Activated CD4-positive, alpha-beta T cell treated with anti-CD3 and anti-CD28 coated beads for 1 hour (primary cell): ENCODE data around the gene BLOC1S4.
"Not testable (repeated sequence)": the region's sequence is repeated elsewhere in the genome, so short reads cannot be mapped to it uniquely, and the experiment has no call there.

ENCODE experiments used
- DNase-seq: peaks from one replicate; pipeline ENCODE4 v3.0.0-alpha.2; 2020

The BLOC1S4 gene, protein sequence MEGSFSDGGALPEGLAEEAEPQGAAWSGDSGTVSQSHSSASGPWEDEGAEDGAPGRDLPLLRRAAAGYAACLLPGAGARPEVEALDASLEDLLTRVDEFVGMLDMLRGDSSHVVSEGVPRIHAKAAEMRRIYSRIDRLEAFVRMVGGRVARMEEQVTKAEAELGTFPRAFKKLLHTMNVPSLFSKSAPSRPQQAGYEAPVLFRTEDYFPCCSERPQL

DNA sequence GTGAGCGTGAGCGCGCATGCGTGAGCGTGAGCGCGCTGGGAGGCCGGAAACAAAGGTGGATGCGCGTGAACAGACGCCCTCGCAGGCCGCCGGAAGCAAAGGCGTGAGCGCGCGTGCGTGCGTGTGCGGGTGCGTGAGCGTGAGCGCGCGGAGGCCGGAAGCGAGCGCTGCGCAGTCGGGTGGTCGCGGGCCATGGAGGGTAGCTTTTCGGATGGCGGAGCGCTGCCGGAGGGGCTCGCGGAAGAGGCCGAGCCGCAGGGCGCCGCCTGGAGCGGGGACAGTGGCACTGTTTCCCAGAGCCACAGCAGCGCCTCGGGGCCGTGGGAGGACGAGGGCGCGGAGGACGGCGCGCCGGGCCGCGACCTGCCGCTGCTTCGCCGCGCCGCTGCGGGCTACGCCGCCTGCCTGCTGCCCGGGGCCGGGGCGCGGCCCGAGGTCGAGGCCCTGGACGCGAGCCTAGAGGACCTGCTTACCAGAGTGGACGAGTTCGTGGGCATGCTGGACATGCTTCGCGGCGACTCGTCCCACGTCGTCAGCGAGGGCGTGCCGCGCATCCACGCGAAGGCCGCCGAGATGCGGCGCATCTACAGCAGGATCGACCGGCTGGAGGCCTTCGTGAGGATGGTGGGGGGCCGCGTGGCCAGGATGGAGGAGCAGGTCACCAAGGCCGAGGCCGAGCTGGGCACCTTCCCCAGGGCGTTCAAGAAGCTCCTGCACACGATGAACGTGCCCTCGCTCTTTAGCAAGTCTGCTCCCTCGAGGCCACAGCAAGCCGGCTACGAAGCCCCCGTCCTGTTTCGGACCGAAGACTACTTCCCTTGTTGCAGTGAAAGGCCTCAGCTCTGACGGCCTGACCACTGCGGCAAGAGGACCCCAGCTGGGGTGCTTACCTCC lies at the start of gene BLOC1S4:
BLOC1S4 (plus strand) TSS at position 157 of the 894 bp plus-strand sequence; CDS start at position 193, 36 bp downstream.
- peak; percentile 84 for DNase-seq

DNA sequence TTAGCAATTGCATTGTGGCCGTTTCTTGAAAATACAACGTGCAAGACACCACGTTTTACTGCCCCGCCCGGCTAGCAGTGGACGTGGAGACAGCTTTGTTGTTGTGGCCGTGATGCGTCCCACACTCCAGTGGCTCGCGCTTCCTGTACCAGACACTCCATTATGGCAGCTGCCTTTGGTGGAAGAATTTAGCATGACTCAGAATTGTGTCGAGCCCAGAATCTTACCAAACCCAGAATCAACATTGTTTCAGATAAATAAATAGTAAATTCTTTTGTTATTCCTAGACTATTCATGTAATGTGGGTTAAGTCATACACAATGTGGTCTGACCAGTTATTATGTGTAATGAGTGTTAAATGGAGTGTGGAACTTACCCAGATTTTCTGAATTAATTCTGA lies 47.6 kb upstream of the BLOC1S4 start:
- no peak for DNase-seq

DNA sequence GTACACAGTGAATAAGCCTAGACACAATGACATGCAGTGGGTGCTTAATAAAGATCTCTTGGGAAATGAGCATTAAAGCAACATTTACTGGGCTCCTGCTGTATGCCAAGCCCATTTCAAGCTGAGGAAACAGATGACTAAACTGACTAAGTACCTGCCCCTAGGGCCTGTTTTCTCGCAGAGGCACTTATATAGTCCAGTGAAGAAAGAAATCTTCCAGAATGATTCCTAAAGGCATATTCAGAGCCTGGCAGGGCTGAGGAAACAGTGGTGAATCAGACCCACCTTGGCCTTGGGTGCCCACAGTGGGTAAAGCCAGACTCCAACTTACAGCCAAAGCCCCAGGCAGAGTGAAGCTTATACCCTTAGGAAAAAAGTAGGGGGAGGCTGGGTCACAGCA lies 44.3 kb upstream of the BLOC1S4 start:
- DNase-seq = no peak

DNA sequence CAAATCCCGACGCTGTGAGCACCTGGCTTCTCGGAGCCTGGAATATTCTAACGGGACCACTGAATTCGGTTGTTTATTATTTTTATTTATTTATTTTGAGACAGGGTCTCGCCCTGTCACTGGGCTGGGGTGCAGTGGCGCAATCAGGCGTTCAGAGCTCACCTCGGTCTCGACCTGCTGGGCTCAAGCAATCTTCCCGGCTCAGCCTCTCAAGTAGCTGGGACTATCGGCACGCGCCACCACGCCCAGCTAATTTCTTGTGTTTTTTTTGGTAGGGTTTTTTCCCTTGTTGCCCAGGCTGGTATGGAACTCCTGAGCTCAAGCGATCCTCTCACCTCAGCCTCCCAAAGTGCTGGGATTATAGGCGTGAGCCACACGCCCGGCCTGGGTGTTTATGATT lies 43.8 kb upstream of the BLOC1S4 start:
- DNase-seq = no peak

DNA sequence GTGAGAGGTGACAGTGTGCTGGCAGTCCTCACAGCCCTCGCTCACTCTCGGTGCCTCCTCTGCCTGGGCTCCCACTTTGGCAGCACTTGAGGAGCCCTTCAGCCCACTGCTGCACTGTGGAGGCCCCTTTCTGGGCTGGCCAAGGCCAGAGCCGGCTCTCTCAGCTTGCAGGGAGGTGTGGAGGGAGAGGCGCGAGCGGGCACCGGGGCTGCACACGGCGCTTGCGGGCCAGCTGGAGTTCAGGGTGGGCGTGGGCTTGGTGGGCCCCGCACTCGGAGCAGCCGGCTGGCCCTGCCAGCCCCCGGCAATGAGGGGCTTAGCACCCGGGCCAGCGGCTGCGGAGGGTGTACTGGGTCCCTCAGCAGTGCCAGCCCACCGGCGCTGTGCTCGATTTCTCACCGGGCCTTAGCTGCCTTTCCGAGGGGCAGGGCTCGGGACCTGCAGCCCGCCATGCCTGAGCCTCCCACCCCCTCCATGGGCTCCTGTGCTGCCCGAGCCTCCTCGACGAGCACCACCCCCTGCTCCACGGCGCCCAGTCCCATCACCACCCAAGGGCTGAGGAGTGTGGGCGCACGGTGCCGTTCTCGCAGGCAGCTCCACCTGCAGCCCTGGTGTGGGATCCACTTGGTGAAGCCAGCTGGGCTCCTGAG lies 43.3 kb upstream of the BLOC1S4 start:
- not testable (repeated sequence) for DNase-seq

DNA sequence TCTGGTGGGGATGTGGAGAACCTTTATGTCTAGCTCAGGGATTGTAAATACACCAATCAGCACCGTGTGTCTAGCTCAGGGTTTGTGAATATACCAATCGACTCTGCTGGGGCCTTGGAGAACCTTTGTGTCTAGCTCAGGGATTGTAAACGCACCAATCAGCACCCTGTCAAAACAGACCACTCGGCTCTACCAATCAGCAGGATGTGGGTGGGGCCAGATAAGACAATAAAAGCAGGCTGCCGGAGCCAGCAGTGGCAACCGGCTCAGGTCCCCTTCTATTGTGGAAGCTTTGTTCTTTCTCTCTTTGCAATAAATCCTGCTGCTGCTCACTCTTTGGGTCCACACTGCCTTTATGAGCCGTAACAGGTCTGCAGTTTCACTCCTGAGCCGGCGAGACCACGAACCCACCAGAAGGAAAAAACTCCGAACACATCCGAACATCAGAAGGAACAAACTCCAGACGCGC lies 42.7 kb upstream of the BLOC1S4 start:
- not testable (repeated sequence) for DNase-seq

DNA sequence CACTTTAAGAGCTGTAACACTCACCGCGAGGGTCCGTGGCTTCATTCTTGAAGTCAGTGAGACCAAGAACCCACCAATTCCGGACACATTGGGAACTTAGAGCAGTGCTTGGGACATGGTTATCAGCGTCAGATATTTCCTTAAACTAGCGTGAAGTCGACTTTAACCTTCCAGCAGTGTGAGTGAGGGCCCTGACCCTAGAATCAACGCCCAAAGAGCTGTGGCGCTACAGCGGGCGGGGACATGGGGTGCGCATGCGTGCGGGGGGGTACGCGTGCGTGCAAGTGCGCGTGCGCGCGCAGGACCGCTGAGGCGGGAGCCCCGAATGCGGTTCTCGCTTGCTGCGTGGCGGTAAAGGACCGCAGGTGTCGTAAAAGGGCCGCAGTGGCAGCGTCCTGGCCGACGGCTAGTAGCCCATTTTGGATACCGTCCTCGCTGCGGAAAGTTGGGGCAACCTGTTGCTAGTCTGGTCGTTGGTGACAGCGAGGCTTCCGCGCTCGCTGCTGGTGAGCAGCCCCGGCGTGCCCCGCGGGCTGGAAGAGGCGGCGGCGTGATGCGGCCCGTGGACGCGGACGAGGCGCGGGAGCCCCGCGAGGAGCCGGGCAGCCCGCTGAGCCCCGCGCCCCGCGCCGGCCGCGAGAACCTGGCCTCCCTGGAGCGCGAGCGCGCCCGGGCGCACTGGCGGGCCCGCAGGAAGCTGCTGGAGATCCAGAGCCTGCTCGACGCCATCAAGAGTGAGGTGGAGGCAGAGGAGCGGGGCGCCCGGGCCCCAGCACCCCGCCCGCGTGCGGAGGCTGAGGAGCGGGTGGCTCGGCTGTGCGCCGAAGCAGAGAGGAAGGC lies 42.1 kb upstream of the BLOC1S4 start:
- peak; percentile 92 for DNase-seq

DNA sequence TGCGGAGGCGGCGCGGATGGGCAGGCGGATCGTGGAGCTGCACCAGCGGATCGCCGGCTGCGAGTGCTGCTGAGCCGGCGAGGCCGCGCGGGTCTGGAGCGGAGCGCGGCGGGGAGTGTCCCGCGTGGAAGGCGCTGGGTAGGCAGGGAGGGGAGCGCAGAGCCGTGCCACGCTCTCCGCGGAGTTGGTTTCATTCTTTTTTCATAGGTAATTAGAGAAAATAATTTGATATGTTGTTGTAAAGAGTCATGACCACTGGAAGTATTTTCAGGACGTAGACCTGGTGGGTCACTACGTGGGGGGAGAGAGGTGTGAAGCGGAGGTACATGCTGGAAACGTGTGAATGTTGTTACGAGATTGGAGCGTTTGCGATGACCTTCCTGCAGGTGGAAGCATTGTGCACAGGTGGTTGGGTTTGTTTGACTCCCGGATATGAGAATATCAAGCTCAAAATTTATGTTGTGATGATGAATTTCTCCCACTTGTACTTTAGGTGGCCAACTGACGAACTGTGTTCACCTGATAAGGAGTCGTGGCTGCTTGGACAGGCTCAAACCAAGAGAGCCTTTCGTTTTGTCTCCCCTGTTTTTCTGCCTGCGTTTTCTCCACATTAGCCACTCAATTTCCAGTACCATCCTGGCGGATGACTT lies 41.3 kb upstream of the BLOC1S4 start:
- peak; percentile 53 for DNase-seq

DNA sequence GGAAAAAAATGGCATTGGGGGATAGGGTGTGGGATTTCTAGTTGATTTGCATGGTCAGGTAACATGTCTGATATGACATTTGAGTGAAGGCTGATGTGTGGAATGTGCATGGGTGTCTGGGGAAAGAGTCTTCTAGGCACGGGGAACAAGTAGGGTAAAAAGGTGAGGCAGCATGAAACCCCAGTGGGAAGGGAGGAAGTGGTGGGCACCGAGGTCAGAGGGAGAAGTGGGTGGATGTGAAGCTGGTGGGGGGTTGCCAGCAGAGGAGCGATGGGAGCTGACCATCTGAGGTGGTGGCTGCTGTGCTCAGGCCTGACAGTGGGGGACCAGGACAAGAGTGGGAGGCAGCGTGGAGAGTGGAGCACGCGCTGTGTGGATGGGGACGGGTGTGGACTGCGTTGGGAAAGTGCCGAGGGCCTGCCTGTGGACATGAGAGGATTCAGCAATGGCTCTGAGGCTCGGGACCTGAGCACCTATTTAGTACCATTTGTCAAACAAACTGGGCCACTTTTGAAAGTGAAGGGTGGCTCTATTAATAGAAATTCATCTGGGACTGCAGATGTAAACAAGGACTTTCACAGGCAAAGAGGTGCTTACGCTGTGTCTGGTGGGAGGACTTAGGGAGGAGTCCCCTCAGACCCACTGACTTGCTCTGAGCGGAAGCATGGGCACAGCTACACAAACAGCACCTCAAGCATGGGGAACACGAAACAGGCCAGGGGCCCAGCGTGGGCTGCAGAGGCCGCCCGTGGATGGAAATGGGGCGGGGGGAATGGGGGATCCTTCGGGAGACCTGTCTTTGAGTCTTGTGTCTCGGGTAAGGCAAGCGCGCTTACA lies 39.0 kb upstream of the BLOC1S4 start:
- DNase-seq = no peak

DNA sequence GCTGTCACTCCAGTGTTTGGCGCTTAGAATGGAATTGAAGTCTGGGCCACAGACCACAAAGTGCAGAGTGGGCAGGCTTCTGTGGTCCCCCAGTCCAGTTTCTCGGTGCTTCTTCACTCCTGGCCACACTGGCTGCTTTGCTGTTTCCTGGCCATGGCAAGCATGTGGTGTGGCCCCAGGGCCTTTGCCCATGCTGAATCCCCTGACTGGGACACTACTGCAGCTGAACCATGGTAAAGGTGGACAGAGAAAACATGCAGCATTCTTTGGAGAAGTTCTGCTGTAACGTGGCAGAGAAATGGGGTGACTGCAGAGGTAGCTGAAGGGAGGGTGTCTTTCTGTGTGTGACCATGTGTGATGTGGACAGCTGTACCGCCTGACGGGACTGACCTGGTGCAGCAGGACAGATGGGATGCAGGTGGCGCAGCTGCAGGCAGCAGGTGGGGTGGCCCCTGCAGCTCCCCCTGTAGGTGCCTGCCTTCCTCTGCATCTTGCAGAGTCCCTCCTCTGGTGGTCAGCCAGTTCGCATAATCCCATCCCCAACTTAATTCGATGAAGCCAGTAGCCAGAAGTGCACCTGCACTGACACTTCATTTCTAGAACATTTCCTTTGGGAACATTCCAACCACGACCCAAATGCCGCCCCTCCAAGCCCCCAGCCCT lies 35.5 kb upstream of the BLOC1S4 start:
- no peak for DNase-seq

DNA sequence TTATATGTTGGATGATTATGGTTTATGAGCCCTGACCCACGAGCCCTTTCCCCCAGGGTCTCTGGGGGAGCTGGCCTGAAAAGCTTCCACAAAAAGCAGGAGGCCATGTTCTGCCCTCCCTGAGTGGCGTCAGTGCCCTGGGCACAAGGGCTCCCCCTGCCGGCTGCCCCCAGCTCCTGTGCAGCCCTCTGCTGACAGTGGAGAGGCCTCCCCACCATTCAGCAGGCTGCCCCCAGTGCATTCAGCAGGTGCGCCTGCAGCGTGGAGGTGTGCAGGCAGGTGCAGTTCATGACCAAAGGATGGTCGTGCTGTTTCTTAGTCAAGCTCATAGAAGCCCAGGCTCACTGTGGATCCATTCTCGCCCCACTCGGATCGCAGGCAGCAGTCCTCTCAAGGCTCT lies 34.8 kb upstream of the BLOC1S4 start:
- no peak for DNase-seq

DNA sequence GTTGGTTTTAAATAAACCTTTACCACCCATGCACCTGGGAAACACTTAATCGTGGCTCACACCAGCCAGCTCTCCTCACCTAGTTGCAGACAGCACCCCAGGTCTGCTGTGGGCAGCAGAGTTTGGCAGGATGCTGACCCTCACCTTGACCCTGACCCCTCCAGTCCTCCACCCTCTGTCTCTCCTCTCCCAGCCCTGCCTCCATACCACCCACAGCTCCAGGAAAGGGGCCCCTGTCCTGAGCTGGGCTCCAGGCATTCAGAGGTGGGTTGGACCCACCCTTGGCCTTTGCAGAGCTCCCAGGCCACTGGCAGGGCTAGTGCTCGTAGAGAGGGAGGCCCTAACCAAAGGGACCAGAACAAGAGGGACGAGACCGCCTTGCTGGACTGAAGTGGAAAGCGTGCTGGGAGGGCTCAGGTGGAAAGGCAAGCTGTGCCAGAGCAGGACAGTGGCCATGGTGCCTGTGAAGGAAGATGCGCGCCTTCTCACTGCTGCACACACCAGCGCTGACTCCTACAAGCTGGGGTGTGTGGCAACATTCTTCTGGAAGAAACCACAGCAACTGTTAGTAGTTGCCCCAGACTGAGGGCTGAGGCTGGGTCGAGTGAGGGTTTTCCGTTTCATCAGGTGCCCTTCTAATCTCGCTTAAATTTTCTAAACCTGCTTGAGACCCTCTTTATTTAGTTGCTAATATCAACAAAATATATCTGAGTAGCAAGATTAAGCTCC lies 32.9 kb upstream of the BLOC1S4 start:
- DNase-seq = no peak

DNA sequence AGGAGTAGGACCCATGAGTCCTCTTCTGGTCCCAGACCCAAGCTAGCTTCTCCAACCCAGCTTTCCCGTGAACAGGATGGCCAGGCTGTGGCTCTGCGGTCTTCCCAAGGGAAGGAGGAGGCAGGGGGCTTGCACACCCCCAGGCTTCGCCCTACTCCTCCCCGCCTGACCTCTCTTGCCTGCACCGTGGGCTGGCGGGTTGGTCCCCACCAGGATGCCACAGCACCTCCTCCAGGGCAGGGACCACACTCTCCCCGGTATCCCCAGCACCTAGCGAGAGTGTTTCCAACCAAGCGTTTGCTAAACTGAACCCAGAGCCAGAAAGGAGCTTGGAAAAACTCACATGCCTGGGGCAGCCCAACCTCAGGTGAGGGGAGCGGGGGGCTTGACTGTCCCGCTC lies 31.3 kb upstream of the BLOC1S4 start:
- DNase-seq = no peak

DNA sequence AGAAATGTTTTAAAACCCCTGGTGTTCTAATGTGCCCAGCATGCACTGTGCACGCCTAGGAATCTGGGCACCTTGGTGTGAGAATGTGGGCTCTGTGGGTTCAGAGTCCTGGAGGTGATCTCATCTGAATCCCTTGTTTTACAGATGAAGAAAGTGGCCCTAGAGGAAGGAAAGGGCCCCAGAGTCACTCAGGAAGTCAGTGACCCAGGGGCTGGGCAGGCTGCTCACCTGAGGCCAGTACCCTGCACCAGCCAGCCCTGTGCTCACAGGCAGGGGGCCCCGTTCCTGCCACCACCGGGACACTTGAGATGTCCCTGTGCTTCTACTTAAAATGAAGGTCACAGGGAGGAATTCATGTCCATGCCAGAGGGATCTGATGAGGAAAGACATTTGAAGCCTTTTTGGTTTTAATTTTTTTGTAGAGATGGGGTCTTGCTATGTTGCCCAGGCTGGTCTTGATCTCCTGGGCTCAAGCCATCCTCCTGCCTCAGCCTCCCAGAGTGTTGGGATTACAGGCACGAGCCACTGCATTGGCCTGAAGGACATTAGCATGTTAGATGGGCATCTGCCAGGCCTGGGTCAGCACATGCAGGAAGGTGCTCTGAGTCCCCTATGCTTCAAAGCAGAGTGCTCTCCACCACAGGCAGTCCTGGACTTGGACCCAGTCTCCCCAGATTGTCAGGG lies 29.7 kb upstream of the BLOC1S4 start:
- DNase-seq = no peak

DNA sequence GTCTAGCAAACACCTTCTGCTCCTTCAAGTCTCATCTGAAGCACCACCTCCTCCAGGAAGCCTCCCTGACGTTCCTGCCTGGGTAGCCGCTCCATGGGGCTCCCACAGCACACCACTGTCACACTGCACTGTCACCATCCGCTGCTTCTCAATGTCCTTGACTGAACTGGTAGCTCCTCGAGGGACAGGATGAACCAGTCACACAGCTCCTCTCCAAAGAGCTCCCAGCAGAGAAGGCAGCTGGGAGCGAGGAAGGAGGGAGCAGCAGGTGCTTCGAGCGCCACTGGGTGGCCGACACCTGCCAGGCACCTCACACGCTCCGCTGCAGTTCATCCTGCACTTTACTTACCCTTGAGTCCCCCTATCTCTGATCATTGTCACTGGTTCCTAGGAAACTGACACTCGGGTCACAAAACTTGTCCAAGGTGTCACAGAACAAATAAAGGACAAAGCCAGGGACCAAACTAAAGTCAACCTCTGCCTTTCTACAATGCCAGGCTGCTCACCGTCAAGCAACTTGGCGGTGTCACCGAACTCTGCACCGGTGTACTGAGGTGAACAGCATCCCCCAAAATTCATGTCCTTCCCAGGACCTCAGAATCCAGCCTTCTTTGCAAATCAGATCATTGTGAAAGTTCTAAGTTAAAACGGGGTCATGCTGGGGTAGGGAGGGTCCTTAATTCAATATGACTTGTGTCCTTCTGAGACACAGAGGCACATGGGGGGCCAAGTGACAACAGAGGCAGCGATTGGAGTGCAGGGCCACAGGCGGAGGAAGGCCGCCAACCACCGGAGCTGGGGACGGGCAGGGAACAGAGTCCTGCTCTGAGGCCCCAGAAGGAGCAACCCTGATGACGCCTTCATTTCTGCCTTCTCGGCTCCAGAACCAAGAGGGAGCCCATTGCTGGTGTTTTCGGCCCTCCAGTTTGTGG lies 27.8 kb upstream of the BLOC1S4 start:
- DNase-seq = no peak

DNA sequence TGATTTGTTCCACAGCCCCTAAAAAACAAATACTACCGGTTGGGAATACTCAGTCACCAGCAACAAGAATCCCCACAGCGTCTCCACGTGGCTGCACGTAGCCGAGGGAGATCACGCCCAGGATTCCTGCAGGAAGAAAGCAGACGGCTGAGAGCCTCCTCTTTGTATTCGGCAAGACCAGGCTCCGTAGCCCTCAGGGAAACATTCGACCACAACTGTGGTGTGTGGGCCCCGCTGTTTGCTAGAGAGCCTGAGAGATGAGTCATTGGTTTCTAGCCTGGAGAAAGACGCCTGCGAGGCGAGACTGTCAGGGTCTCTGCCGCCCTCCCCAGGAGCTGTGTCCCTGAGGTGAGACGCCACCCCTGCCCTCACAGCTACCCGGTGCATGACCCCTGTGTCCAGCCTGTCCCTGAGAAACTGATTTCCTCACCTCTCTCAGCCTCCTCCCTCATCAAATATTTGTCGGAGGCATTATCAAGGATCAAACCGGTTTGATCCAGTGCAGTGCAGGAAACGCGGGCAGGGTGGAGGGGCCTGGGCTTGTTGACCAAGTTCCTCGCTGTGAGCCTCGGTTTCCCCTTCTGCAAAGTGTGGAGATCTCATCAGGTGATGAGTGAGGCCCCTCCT lies 27.0 kb upstream of the BLOC1S4 start:
- DNase-seq = peak; percentile 58

DNA sequence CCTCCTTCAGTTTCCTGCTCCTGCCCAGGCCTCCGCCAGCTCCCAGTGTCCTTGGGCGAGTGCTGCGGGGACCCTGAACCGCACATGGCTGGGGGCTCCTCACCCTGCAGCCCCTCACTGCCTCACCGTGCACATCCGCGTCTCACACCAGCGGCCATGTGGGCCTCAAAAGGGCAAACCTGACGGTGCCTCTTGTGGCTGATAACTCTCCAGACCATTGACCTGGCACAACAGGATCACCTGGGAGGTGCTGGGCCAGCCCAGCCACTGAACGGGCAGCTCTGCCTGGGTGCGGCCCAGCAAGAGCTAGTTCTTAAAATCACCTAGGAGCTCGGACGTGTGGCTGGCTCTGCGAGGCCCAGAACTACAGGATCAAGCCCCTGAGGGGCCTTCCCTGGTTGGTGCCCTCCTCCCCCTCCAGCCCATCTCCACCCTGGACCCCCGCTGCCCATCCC lies 26.4 kb upstream of the BLOC1S4 start:
- no peak for DNase-seq

DNA sequence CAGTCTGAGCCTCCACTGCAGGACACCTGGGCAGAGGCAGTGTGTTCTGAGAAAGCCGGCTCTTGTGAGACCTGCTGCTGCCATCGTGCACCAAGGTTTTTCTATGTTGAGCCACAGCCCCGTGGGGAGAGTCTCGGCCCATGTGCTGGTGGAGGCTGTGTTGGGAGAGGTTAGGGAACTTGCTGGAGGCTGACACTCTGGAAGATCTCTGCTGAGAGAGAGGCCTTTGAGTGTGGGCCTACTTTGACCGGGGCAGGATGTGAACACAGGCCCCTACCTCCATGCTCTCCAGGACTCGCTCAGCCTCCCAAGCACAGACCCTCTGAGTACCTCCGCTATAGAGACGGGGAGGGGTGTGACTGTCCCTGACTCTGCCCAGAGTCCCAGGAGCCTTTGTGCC lies 23.6 kb upstream of the BLOC1S4 start:
- DNase-seq = no peak
